Activated CD8-positive, alpha-beta memory T cell treated with anti-CD3 and anti-CD28 coated beads, Interleukin-2, amount 10 ng/mL, durations not matched to agents 7 days and 5 days (primary cell): ENCODE data around the gene PXMP4. TPM values are rescaled to one million over a fixed set of nuclear protein-coding genes. Genes with fewer than 3 reads are reported as not detected.

Source experiments
- ATAC-seq: fragments of 150-1000 bp; cut with Tn5 transposase; one replicate; pipeline ENCODE4 v1.10.0; 2021; ENCODE audit warnings: moderate library complexity
- CTCF ChIA-PET: fragments of 350-600 bp; sonication (Branson Sonifier 250); formaldehyde crosslinking; loops from one replicate; lab custom pipeline; 2021; ENCODE audit warnings: antibody characterized with exemption; lab: Charles Lee
- DNase-seq: peaks from one replicate; pipeline ENCODE4 v3.0.0-alpha.2; 2020
- H3K27ac Mint-ChIP-seq: one replicate; pipeline ENCODE4 v1.8.0; 2021; ENCODE audit warnings: mild to moderate bottlenecking, mixed read lengths
- H3K27me3 Mint-ChIP-seq: one replicate; pipeline ENCODE4 v1.8.0; 2021; ENCODE audit warnings: mixed read lengths
- H3K36me3 Mint-ChIP-seq: one replicate; pipeline ENCODE4 v1.8.0; 2021; ENCODE audit warnings: mild to moderate bottlenecking, mixed read lengths
- H3K4me1 Mint-ChIP-seq: one replicate; pipeline ENCODE4 v1.8.0; 2021; ENCODE audit warnings: mixed read lengths
- H3K4me3 Mint-ChIP-seq: one replicate; pipeline ENCODE4 v1.8.0; 2021; ENCODE audit warnings: mild to moderate bottlenecking, moderate library complexity, mixed read lengths
- H3K9me3 Mint-ChIP-seq: one replicate; pipeline ENCODE4 v1.8.0; 2022; ENCODE audit warnings: low read depth, mixed read lengths
- total RNA-seq, 2 experiments: library from RNA; stranded (reverse); gene quantifications; one replicate each; pipeline ENCODE4 v1.2.3, GENCODE V29; 2021

PXMP4 gene
- total RNA-seq, 2 experiments from 2014 or later, result 11.9 to 15.6 TPM

GRCh38 chr20:33681728-33682353 lies 38.3 kb downstream of the PXMP4 start:
- no peak for ATAC-seq
- H3K27me3 Mint-ChIP-seq, result no peaks in the 10 kb centered on the region

GRCh38 chr20:33681288-33681687 lies 38.8 kb downstream of the PXMP4 start:
- H3K27me3 Mint-ChIP-seq, result no peaks in the 10 kb centered on the region
- peak overlapping the region; percentile 79 for H3K27ac Mint-ChIP-seq
- peaks cover 73% of the 10 kb centered on the region for H3K4me1 Mint-ChIP-seq
- CTCF ChIA-PET, result interaction anchor here (0.9 to 9.2 kb wide), 4 partner anchors 13 to 51 kb away, joined by 4 to 106 read pairs (median 7); partner anchors contain the start of genes ACTL10, PXMP4 and ZNF341
- H3K36me3 Mint-ChIP-seq, result peaks cover 44% of the 10 kb centered on the region
- DNase-seq (no peak), ATAC-seq (no peak)
- no peaks in the 10 kb centered on the region for H3K9me3 Mint-ChIP-seq
- peak overlapping the region; percentile 22 for H3K4me3 Mint-ChIP-seq

More at GRCh38 chr20:33681728-33682353, 38.3 kb downstream of the PXMP4 start:
- DNase-seq, result no peak
- H3K9me3 Mint-ChIP-seq, result no peaks in the 10 kb centered on the region
- CTCF ChIA-PET, result interaction anchor here (1.6 to 9.2 kb wide), 3 partner anchors 13 to 50 kb away, joined by 7 to 106 read pairs (median 7); partner anchors contain the start of genes ACTL10 and ZNF341
- H3K4me3 Mint-ChIP-seq, result peak overlapping the region; percentile 22
- peaks cover 77% of the 10 kb centered on the region for H3K4me1 Mint-ChIP-seq
- H3K36me3 Mint-ChIP-seq, result peaks cover 40% of the 10 kb centered on the region
- peak overlapping the region; percentile 79 for H3K27ac Mint-ChIP-seq

- Mint-ChIP-seq H3K9me3 (no peaks in the 10 kb centered on the region), H3K4me1 (peaks cover 77% of the 10 kb centered on the region), H3K27me3 (no peaks in the 10 kb centered on the region), H3K4me3 (no peak overlapping the region), H3K27ac (peak overlapping the region; percentile 79), H3K36me3 (peaks cover 45% of the 10 kb centered on the region)
- CTCF ChIA-PET, result interaction anchor here (0.8 to 9.2 kb wide), 5 partner anchors 12 to 52 kb away, joined by 3 to 106 read pairs (median 4); partner anchors contain the start of genes ACTL10 and PXMP4
- DNase-seq, result no peak
- no peak for ATAC-seq
Measured at GRCh38 chr20:33680686-33681085, 39.4 kb downstream of the PXMP4 start.

- H3K36me3 Mint-ChIP-seq, result peaks cover 42% of the 10 kb centered on the region
Measured at GRCh38 chr20:33679758-33680485, 40.2 kb downstream of the PXMP4 start.

GRCh38 chr20:33677991-33678702 lies 42.0 kb downstream of the PXMP4 start:
- peaks cover 72% of the 10 kb centered on the region for H3K4me1 Mint-ChIP-seq
- no peaks in the 10 kb centered on the region for H3K27me3 Mint-ChIP-seq
- H3K4me3 Mint-ChIP-seq, result no peak overlapping the region
- CTCF ChIA-PET, result interaction anchor here (0.5 to 9.2 kb wide), 2 partner anchors 10 to 180 kb away, joined by 4 to 106 read pairs; partner anchors contain the start of gene ACTL10
- H3K27ac Mint-ChIP-seq, result peak overlapping the region; percentile 79
- H3K9me3 Mint-ChIP-seq, result no peaks in the 10 kb centered on the region
- no peak for DNase-seq
- ATAC-seq, result no peak
- peaks cover 40% of the 10 kb centered on the region for H3K36me3 Mint-ChIP-seq

More at GRCh38 chr20:33679758-33680485, 40.2 kb downstream of the PXMP4 start:
- CTCF ChIA-PET, result interaction anchor here (0.8 to 9.2 kb wide), 7 partner anchors 11 to 236 kb away, joined by 3 to 106 read pairs (median 4); partner anchors contain the start of genes ACTL10, PXMP4 and SNTA1
- Mint-ChIP-seq H3K4me3 (no peak overlapping the region), H3K4me1 (peaks cover 77% of the 10 kb centered on the region), H3K9me3 (no peaks in the 10 kb centered on the region), H3K27me3 (no peaks in the 10 kb centered on the region), H3K27ac (peak overlapping the region; percentile 79)
- peak; percentile 89 for DNase-seq
- peak; percentile 79 for ATAC-seq

GRCh38 chr20:33676652-33677645 lies 43.2 kb downstream of the PXMP4 start:
- ATAC-seq (no peak), DNase-seq (no peak)
- no peaks in the 10 kb centered on the region for H3K27me3 Mint-ChIP-seq
- no peak overlapping the region for H3K27ac Mint-ChIP-seq
- peaks cover 35% of the 10 kb centered on the region for H3K36me3 Mint-ChIP-seq
- H3K9me3 Mint-ChIP-seq, result no peaks in the 10 kb centered on the region
- CTCF ChIA-PET, result interaction anchor here (2.2 to 9.2 kb wide), 2 partner anchors 8 to 10 kb away, joined by 8 to 106 read pairs; partner anchors contain the start of gene ACTL10
- H3K4me1 Mint-ChIP-seq, result peaks cover 71% of the 10 kb centered on the region
- H3K4me3 Mint-ChIP-seq, result no peak overlapping the region

GRCh38 chr20:33676121-33676520 lies 44.0 kb downstream of the PXMP4 start:
- Mint-ChIP-seq H3K4me1 (peaks cover 68% of the 10 kb centered on the region), H3K36me3 (peaks cover 34% of the 10 kb centered on the region), H3K9me3 (no peaks in the 10 kb centered on the region), H3K27ac (peak overlapping the region; percentile 26), H3K27me3 (no peaks in the 10 kb centered on the region), H3K4me3 (no peak overlapping the region)
- CTCF ChIA-PET, result interaction anchor here (0.6 to 2.2 kb wide), 3 partner anchors 9 to 1376 kb away, joined by 3 to 8 read pairs (median 5); partner anchors contain the start of gene ACTL10
- ATAC-seq (no peak), DNase-seq (no peak)

GRCh38 chr20:33675136-33675959 lies 44.8 kb downstream of the PXMP4 start:
- DNase-seq, result no peak
- CTCF ChIA-PET, result interaction anchor here (0.6 to 2.2 kb wide), 4 partner anchors 8 to 1376 kb away, joined by 3 to 8 read pairs (median 4); partner anchors contain the start of gene ACTL10
- peaks cover 31% of the 10 kb centered on the region for H3K36me3 Mint-ChIP-seq
- H3K9me3 Mint-ChIP-seq, result no peaks in the 10 kb centered on the region
- peaks cover 60% of the 10 kb centered on the region for H3K4me1 Mint-ChIP-seq
- no peaks in the 10 kb centered on the region for H3K27me3 Mint-ChIP-seq
- ATAC-seq, result no peak
- peak overlapping the region; percentile 29 for H3K27ac Mint-ChIP-seq
- H3K4me3 Mint-ChIP-seq, result peak overlapping the region; percentile 46

GRCh38 chr20:33674294-33675135 lies 45.6 kb downstream of the PXMP4 start, which contains the start of gene NECAB3:
TSS of gene NECAB3 (minus strand) at chr20:33674428. CDS start at chr20:33674352, 76 bp downstream.
- Mint-ChIP-seq H3K27me3 (no peaks in the 10 kb centered on the region), H3K36me3 (peaks cover 27% of the 10 kb centered on the region), H3K27ac (peak within 1 kb of the TSS; percentile 77), H3K4me3 (peak within 1 kb of the TSS; percentile 85), H3K4me1 (peaks cover 52% of the 10 kb centered on the region), H3K9me3 (no peaks in the 10 kb centered on the region)
- ATAC-seq (peak; percentile 88), DNase-seq (peak; percentile 73)
- CTCF ChIA-PET, result interaction anchor here (0.6 to 2.2 kb wide), 6 partner anchors 8 to 15 kb away, joined by 3 to 8 read pairs (median 4); partner anchors contain the start of gene ACTL10

GRCh38 chr20:33673410-33674293 lies 46.5 kb downstream of the PXMP4 start:
- no peaks in the 10 kb centered on the region for H3K9me3 Mint-ChIP-seq
- H3K36me3 Mint-ChIP-seq, result peaks cover 20% of the 10 kb centered on the region
- no peak for ATAC-seq
- H3K27me3 Mint-ChIP-seq, result no peaks in the 10 kb centered on the region
- H3K4me3 Mint-ChIP-seq, result peak overlapping the region; percentile 85
- CTCF ChIA-PET, result interaction anchor here (0.6 to 1.4 kb wide), 3 partner anchors 12 to 16 kb away, joined by 3 to 4 read pairs (median 3); no protein-coding TSS in a partner anchor
- DNase-seq, result no peak
- peak overlapping the region; percentile 77 for H3K27ac Mint-ChIP-seq
- peaks cover 47% of the 10 kb centered on the region for H3K4me1 Mint-ChIP-seq
